HG02678 (cell line): ENCODE measurements around the gene LIN37.

ENCODE experiments used
- ATAC-seq: cut with Tn5 transposase; IDR thresholded peaks from one replicate; pipeline ENCODE4 v1.9.1; 2021; ENCODE audit warnings: mild to moderate bottlenecking, moderate library complexity; ENCODE audit not compliant: unreplicated experiment

LIN37 gene

GRCh38 chr19:35734273-35734672 is 14.1 kb upstream of the LIN37 start:
- no peak for ATAC-seq

GRCh38 chr19:35734889-35735288 is 13.5 kb upstream of the LIN37 start:
- ATAC-seq, result no peak

- no peak for ATAC-seq
These were observed 11.2 kb upstream of the LIN37 start for GRCh38 chr19:35736913-35737886.

- ATAC-seq, result no peak
These were observed 10.1 kb upstream of the LIN37 start for GRCh38 chr19:35738021-35738886.

- no peak for ATAC-seq
These were observed 9.5 kb upstream of the LIN37 start for GRCh38 chr19:35738887-35739229.

- ATAC-seq, result no peak
These were observed 8.9 kb upstream of the LIN37 start for GRCh38 chr19:35739275-35740107.

GRCh38 chr19:35740108-35740422 is 8.3 kb upstream of the LIN37 start:
- no peak for ATAC-seq

GRCh38 chr19:35740423-35741202 is 7.8 kb upstream of the LIN37 start:
- peak; percentile 64 for ATAC-seq

GRCh38 chr19:35741203-35741515 is 7.2 kb upstream of the LIN37 start:
- ATAC-seq, result no peak

- ATAC-seq, result no peak
These were observed 6.2 kb upstream of the LIN37 start, which contains the start of gene IGFLR1 for GRCh38 chr19:35742121-35742724. Gene IGFLR1, minus strand, starts transcription at chr19:35742452. Its CDS starts 1,272 bp downstream, at chr19:35741180.

GRCh38 chr19:35743640-35744429 is 4.5 kb upstream of the LIN37 start:
- ATAC-seq, result no peak

- peak; percentile 27 for ATAC-seq
These were observed 3.7 kb upstream of the LIN37 start for GRCh38 chr19:35744430-35745327.

- ATAC-seq, result peak; percentile 39
These were observed 2.9 kb upstream of the LIN37 start, which contains the start of the genes PSENEN and U2AF1L4 for GRCh38 chr19:35745328-35746086. Gene PSENEN, plus strand, starts transcription at chr19:35745651. Its CDS starts 280 bp downstream, at chr19:35745931. Gene U2AF1L4, minus strand, starts transcription at chr19:35745418. Its CDS starts 27 bp downstream, at chr19:35745391.

- ATAC-seq, result no peak
These were observed 2.3 kb upstream of the LIN37 start for GRCh38 chr19:35746087-35746462.

GRCh38 chr19:35746531-35746930 is 1.8 kb upstream of the LIN37 start:
- ATAC-seq, result no peak

GRCh38 chr19:35750167-35750566 is 1.8 kb downstream of the LIN37 start:
- ATAC-seq, result no peak
